HG02970 (cell line): ENCODE measurements around the gene BORCS5.
"Not testable (repeated sequence)": the region's sequence is repeated elsewhere in the genome, so short reads cannot be mapped to it uniquely, and the experiment has no call there.

Source experiments
- ATAC-seq: cut with Tn5 transposase; IDR thresholded peaks from one replicate; pipeline ENCODE4 v1.9.1; 2021; ENCODE audit warnings: mild to moderate bottlenecking, moderate library complexity, moderate number of reproducible peaks; ENCODE audit not compliant: unreplicated experiment, low FRiP score

The BORCS5 gene

DNA sequence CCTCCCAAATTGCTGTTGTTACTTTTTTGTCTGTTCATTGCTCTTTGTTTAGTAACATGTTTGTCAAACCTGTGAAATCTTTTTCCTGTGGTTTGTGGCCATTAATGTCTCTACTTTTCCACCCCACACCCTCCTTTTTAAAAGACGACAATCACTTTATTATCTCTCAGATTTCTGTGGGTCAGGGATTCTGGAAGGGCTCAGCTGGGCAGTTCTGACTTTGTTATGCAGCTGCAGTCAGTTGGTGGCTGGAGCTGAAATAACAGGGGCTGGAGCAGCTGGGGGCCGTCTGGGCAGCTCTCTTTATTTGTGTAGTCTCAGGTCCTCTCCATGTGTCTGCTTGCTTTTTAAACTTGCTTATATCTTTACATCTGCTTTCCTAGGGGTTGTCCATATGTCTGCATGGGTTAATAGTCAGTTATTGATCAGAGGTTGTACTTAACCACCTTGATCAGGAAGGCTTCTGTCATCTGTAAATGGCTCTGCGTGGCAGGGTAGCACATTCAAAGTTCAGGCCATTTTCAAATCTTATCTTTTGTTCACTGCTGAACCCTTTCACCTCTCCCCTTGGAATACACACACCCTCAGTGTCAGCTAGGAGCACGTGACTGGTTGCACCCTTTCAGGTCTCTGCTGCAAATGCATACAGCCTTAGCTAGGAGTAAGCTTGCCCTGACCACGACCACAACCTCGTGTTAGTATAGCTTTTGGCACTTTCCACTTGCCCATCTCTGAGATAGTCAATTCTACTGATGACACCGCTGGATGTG, 27.9 kb downstream of the BORCS5 start:
- ATAC-seq: no peak

DNA sequence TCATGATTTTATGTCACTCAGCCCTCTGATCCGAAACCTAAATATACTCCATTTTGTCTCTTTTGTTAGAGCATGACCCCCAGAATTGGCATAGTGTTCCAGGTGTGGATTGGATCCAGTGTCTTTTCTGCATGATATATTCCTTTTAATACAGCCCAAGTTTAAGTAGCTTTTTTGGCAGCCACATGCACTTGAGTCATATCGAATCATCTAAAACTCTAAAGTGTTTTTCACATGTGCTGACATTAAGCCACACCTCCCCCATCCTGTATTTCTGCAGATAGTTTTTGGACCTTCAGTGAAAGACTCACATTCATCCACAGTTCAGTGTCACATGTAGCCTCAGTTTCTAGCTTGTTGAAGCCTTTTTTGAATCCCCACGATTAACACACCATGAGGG, 30.6 kb downstream of the BORCS5 start:
- ATAC-seq: no peak

GRCh38 chr12:12392413-12392812, 35.5 kb downstream of the BORCS5 start:
- ATAC-seq: no peak

DNA sequence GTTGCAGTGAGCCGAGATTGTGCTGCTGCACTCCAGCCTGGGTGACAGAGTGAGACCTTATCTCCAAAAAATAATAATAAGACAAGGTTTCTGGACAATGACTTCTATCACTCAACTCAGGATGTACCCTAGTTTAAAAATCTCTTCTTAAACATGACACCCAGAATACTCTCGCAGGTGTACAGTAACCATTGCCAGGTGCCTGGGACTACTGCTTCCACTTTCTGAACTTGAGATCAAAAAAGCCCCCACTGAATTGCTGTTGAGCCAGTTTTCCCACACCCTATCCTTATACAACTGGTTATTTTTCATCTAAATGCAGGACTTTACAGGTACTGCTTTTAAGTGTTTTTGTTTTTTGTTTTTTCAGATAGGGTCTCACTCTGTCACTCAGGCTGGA, 36.3 kb downstream of the BORCS5 start:
- ATAC-seq: no peak

DNA sequence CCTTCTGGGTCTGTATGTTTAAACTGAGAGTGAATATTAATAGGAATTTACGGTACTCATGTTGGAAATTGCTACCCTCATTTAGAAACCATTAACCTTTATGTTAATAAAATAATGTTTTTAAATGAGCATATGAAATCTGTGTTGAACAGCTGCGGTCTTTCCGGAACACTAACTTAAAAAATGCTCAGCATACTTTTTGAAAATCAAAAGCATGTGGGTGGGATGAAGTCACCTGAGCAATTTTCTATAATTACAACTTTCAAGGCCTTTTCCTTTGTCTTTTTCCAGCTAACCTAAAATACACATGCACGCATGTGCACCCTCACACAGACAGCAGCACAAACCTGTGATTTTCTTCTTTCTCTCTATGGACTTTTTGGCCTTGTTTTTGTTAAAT, 39.8 kb downstream of the BORCS5 start:
- ATAC-seq: no peak

DNA sequence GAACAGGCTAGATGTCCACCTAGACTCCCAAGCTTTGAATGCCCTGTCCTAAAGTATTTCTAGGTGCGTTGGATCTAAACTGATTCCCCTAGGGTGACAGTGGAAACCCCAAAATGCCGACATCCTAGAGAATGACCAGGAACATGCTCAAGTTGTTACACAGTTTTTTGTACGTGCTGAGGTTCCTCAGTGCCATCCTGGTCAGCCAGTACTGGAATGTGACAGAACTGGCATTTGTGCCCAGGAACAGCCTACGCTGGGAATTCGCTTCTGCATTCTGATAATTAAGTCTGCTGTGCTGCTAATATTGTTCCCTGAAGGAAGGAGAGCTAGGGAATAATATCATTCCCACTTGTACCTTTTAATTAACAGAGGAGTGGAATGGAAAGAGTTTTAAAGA, 40.3 kb downstream of the BORCS5 start:
- no peak for ATAC-seq

GRCh38 chr12:12398026-12398859, 41.4 kb downstream of the BORCS5 start:
- no peak for ATAC-seq

- no peak for ATAC-seq
These were observed 42.3 kb downstream of the BORCS5 start for GRCh38 chr12:12399161-12399560.

- ATAC-seq: no peak
These were observed 43.0 kb downstream of the BORCS5 start for GRCh38 chr12:12399776-12400305.

- ATAC-seq: no peak
These were observed 43.9 kb downstream of the BORCS5 start for GRCh38 chr12:12400793-12401192.

- no peak for ATAC-seq
These were observed 46.7 kb downstream of the BORCS5 start for GRCh38 chr12:12403264-12404248.

DNA sequence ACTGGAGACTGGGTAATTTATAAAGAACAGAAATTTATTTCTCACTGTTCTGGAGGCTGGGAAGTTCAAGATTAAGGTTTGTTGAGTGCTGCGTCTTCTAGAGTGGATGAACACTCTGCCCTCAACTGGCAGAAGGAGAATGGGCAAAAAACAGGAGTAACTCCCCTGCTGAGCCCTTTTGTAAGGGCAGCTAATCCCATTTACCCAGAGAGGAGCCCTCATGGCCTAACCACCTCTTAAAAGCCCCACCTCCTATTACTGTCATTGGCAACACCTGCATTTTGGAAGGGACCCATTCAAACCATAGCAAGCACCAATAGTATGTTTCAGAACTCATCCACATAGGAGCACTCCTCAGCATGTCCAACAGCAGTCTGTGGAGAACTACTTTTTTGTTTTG, 47.4 kb downstream of the BORCS5 start:
- no peak for ATAC-seq

DNA sequence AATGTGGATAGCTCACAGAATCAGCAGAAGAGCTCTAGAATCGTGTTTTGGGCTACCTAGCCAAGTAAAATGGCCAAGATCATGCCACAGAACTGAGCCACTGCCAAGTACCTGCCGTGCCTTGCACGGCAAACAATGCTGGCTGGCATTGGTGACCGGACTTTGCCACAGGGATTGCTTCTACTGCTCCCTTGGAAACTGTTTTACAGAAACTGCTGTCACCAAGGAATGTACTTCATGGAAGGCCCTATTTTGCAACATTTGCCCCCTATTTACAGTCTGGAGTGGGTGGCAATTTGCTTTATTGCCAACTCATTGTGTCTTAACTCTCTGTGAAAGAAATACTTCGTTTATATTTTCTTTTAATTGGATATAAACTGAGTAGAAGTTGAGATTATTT, 49.0 kb downstream of the BORCS5 start:
- ATAC-seq: no peak

DNA sequence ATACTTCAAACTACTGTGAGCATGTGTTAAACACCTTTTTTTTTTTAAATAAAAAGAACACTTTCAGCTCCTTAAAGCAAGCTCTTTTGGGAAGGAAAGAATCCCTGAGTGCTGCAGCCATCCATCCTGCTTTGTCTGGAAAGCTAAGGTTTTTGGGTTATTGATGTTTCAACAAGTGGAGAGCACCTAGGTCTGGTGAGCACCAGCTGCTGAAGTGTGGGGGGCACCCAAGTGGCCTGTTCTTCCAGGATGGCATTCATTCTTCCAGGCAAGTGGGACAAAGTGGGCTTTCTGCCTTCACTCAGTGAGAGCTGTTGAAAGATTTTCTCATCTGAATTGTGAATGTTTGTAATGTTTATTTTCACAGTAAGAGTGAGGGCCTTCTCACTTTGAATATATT, 49.9 kb downstream of the BORCS5 start:
- no peak for ATAC-seq

DNA sequence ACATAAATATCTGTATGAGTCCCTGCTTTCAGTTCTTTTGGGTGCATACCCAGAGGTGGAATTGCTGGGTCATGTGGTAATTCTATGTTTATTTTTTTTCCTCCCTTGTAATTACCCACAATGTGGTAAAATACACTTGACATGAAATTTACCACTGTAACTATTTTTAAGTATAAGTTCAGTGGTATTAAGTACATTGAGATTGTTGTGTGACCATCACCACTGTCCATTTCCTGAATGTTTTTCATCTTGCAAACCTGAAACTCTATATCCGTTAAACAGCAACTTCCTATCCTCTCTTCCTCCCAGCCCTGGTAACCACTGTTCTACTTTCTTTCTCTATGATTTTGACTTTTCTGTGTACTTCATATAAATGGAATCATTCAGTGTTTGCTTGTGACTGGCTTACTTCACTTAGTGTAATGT, 51.4 kb downstream of the BORCS5 start:
- ATAC-seq: no peak

- not testable (repeated sequence) for ATAC-seq
These were observed 52.5 kb downstream of the BORCS5 start for GRCh38 chr12:12409337-12409736.

GRCh38 chr12:12415886-12416285, 59.0 kb downstream of the BORCS5 start:
- no peak for ATAC-seq

DNA sequence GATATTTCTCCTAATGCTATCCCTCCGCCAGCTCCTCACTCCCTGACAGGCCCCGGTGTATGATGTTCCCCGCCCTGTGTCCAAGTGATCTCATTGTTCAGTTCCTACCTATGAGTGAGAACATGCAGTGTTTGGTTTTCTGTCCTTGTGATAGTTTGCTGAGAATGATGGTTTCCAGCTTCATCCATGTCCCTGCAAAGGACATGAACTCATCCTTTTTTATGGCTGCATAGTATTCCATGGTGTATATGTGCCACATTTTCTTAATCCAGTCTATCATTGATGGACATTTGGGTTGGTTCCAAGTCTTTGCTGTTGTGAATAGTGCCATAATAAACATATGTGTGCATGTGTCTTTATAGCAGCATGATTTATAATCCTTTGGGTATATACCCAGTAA, 62.3 kb downstream of the BORCS5 start:
- not testable (repeated sequence) for ATAC-seq

GRCh38 chr12:12423367-12423766, 66.5 kb downstream of the BORCS5 start:
- ATAC-seq: no peak

GRCh38 chr12:12425001-12425400, 68.1 kb downstream of the BORCS5 start:
- no peak for ATAC-seq
